Spleen (tissue), 7 donors: Measurements from ENCODE around the gene LPIN3.

Source experiments
- POLR2A ChIP-seq, 3 donors: fragments of 450-650 bp; IDR thresholded peaks; one replicate each; pipeline ENCODE4 v1.5.1; 2017; ENCODE audit warnings: antibody characterized with exemption in 3 of 3, mild to moderate bottlenecking in 1 of 3
- TF ChIP-seq, protein P1 (sequence below), 11 experiments: fragments of 200-600 bp in 7 of 11; fragments of 450-650 bp in 4 of 11; sonication (generic) in 4 of 11; IDR thresholded peaks in 8 of 11; conservative IDR thresholded peaks in 3 of 11; 1 replicate in 7 of 11; 2 replicates in 4 of 11; pipeline versions ENCODE4 v1.4.0 to v1.8.0; 2016 to 2021; ENCODE audit warnings: antibody characterized with exemption in 11 of 11, inconsistent platforms in 4 of 11, mild to moderate bottlenecking in 1 of 11
- donor health status: DM: no; HTN: no; CAD: no; lungs with moderate emphysema.
- donor health status: DM: no; HTN: no; CAD: no.
- donor health status: DM: no; HTN: no; CAD: no.

DNA sequence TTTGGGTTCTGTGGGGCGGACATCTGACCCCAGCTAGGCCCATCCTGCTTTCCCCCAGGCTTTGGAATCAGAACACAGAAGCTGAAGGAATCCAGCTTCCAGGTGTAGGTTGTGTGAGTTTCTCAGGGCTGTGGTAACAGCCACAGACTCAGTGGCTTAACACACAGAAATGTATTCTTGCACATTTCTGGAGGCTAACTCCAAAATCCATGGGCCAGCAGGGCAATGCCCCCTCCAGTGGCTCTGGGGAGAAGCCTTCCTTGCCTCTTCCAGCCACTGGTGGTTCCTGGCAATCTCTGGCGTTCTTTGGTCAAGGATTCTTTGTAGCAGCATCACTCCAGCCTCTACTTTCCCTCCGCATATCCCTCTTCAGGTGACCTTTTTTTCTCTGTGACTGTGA is 27.3 kb downstream of the LPIN3 start:
- TF ChIP-seq, protein P1, sequence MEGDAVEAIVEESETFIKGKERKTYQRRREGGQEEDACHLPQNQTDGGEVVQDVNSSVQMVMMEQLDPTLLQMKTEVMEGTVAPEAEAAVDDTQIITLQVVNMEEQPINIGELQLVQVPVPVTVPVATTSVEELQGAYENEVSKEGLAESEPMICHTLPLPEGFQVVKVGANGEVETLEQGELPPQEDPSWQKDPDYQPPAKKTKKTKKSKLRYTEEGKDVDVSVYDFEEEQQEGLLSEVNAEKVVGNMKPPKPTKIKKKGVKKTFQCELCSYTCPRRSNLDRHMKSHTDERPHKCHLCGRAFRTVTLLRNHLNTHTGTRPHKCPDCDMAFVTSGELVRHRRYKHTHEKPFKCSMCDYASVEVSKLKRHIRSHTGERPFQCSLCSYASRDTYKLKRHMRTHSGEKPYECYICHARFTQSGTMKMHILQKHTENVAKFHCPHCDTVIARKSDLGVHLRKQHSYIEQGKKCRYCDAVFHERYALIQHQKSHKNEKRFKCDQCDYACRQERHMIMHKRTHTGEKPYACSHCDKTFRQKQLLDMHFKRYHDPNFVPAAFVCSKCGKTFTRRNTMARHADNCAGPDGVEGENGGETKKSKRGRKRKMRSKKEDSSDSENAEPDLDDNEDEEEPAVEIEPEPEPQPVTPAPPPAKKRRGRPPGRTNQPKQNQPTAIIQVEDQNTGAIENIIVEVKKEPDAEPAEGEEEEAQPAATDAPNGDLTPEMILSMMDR (IDR thresholded peaks at IDR 0.05 in 8 of 11, conservative IDR thresholded peaks at IDR 0.05 in 3 of 11) = no peak
- TF ChIP-seq POLR2A (IDR thresholded peaks at IDR 0.05) = no peak
